ENCODE measurements around the gene GDI1.

The GDI1 gene

DNA sequence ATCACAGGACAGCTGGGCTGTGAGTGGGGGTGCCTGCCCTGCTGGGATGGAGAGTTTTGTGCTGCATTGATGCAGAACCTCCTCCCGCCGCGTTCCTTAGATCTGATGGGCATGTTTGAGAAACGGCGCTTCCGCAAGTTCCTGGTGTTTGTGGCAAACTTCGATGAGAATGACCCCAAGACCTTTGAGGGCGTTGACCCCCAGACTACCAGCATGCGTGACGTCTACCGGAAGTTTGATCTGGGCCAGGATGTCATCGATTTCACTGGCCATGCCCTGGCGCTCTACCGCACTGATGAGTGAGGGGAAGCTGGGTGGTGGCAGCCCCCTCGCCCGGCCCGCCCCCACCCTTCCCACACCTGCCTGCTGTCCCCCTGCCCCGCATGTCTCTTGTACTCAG, 2.9 kb downstream of the GDI1 start:
- DNase-seq = no peak

DNA sequence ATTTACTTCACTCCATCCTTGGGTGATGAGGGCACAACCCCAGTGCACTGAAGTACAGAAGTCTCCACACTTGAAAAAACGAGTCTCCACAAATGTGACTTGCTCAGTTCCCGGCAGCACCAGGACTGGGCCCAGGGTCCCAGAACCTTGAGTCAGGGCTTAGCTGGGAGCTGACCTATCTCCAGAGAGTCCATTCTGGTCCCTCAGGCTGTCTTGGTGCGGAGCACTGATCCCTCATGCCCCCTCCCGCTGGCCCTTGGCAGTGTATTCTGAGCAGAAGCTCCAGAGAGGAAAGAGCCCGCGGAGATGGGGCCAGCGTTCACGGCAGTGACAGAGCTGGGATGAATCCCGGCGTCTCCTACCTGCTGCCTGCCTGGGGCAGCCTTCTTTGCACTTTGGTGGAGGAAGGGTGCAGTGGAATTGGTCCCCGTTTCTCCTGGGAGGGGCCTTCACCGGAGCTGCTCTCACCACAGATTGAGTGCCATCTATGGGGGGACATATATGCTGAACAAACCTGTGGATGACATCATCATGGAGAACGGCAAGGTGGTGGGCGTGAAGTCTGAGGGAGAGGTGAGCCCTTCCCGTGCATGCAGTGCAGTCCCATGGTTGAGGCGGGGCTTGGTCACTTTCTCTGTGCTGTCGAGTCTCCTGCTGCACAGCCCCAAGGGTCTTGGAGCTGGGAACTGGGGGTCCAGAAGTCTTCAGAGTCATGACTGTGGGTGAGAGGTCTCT, 3.8 kb downstream of the GDI1 start:
- no peak for DNase-seq

DNA sequence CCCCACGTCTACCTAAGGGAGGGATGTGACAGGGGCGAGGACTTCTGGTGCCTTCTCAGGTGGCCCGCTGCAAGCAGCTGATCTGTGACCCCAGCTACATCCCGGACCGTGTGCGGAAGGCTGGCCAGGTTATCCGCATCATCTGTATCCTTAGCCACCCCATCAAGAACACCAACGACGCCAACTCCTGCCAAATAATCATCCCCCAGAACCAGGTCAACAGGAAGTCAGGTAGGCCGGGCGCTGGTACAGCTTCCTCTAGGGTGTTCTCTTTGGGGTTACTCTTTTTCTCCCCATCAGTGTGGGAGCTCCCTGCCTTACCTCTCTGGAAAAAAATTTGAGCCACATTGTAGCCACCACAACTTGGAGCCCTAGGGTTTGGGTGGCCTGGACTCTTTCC, 4.6 kb downstream of the GDI1 start:
- no peak for DNase-seq

DNA sequence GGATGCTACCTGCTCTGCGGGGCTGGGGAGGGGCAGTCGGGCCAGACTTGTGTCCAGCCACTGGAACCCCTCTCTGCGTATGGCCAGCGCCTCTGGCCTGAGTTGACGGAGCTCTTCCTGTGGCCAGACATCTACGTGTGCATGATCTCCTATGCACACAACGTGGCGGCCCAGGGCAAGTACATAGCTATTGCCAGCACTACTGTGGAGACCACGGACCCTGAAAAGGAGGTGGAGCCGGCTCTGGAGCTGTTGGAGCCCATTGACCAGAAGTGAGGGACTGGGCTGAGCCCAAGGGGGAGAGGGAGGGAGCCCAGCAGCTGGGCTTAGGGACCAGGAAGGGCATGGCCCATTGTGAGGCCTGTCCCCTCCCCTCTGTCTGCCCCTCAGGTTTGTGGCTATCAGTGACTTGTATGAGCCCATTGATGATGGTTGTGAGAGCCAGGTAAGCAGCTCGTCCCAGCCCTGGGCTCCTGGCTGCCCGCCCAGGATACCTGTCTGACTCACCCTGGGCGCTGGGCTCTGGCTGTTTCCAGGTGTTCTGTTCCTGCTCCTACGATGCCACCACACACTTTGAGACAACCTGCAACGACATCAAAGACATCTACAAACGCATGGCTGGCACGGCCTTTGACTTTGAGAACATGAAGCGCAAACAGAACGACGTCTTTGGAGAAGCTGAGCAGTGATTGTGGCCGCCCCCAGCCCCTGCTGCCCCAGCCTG, 5.2 kb downstream of the GDI1 start:
- DNase-seq = no peak

DNA sequence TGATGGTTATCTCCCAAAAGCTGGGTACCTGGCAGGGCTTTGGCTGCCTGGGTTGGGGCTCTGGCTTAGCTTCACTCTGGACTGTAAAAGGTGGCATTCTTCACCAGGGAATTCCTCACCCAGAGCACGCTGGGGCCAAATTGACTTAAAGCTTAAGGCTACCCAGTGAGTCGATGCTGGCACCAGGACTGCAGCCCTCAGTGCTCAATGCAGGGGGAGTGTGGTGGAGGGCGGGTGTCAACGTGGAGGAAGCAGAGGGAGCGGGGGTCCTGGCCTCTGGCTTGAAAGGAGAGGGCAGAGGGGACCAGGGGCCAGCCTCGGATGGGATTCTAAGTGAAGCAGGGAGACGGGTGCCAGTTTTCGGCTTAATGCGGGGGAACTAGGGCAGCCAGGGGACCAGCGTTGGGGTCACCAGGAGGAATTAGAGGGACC, 6.5 kb downstream of the GDI1 start:
- no peak for DNase-seq

DNA sequence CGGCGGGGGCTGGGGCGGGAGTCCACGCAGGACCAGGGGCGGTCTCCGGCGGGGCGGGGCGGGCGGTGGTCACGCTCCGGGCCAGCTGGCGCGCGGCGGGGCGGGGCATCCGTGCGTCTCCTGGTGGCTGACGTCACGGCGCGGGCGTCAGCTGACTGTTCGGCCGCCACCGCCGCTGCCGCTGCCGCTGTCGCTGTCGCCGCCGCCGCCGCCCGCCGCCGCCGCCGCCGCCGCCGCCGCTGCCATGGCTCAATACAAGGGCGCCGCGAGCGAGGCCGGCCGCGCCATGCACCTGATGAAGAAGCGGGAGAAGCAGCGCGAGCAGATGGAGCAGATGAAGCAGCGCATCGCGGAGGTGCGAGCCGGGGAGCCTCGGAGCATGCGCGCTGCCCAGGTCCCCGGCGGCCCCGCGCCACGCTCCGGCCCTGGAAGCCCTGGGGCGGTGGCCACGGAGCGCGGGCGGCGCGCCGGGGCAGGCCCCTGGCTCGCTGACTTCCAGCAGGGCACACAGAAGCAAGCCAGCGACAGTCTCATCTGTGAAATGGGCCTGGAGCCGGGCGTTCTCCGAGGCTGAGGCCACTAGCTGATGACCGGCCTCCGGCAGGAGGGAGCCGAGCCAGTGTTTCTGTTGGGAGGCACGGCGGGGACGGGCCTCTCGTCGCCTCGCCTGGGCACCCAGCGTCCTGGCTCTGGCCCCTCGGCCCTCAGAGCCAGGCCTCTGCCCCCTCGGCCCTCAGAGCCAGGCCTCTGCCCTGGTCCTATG, 7.2 kb downstream of the GDI1 start, which contains the start of gene FAM50A:
Gene FAM50A, plus strand, starts transcription at position 150 of the 763 bp plus-strand sequence. Its CDS starts 95 bp downstream, at position 245.
- DNase-seq = no peak

DNA sequence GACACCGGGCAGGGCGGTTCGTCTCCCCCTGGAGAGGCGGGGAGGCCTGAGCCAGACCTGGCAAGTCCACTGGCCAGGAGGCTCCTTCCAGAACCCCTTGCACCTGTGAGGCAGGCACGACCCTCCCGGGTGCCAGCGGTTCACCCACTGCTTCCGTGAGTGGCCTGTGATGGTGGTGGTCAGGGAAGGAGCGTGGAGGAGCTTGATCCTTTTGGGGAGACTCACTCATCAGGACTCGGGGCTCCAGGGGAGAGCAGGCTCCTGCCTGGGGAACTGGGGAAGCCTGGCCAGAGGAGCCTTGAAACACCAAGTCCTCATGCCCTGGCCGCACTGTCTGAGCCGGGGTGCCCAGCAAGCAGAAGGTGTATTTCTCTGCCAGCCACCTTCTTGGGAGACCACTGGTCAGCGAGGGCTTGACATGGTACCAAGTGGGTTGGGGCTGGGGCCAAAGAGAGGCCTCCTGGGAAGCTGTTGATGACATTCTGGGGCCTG, 7.8 kb downstream of the GDI1 start:
- DNase-seq = no peak

DNA sequence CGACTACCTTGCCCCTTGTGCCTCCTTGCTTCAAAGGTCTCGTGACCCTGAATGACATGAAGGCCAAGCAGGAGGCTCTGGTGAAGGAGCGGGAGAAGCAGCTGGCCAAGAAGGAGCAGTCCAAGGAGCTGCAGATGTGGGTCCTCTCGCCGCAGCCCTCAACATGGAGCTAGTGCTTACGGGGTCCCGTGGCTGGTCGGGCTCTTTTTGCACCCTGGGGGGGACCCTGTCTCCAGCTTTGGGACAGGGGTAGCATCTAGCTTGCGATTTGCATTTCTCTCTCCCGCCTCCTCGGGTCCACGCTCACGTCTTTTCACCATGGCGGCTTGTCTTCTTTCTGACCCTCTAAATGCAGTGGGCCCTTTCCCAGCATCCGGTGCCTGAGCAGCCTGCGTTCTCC, 8.8 kb downstream of the GDI1 start:
- DNase-seq = no peak

DNA sequence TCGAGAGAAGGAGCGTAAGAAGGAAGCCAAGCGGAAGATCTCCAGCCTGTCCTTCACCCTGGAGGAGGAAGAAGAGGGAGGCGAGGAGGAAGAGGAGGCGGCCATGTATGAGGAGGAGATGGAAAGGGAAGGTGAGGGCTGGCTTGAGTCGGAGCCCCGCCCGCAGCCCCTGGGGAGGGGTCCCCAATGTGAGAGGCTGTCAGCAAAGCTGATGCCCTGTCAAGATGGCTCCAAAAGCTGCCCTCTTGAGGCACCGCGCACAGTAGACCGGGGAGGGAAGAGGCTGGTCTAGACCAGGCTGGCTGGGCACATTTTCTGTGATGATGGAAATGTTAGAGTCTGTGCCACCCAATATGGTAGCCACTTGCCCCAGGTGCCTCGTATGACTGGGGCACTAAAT, 9.5 kb downstream of the GDI1 start:
- no peak for DNase-seq

DNA sequence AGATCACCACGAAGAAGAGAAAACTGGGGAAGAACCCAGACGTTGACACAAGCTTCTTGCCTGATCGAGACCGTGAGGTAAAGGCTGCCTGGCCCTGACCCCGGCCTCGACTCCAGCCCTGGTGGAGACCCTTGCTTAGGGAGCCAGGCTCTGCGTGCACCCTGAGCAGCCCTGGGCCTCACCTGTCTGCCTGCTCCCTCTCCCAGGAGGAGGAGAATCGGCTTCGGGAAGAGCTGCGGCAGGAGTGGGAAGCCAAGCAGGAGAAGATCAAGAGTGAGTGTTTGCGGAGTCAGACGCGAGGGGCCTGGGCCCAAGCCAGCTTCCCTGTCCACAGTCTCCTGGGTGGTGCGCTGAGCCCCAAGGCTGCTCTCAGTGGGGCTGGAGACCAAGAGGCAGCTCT, 11.5 kb downstream of the GDI1 start:
- no peak for DNase-seq

DNA sequence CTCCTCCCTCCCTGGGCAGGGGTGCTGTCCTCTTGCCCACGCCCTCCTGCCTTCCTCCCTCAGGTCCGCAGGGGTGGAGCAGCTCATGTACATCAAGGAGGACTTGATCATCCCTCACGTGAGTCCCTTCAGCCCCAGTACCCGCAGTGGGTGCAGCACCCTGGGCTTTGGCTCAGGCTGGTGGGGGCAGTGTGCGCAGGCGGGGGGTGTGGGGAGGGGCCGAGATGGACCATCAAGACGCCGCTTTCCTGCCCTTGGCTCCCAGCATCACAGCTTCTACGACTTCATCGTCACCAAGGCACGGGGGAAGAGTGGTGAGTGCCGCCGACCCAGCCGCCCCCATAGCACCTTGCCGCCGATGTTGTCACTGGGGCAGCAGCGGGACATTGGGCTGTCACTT, 12.7 kb downstream of the GDI1 start:
- no peak for DNase-seq

DNA sequence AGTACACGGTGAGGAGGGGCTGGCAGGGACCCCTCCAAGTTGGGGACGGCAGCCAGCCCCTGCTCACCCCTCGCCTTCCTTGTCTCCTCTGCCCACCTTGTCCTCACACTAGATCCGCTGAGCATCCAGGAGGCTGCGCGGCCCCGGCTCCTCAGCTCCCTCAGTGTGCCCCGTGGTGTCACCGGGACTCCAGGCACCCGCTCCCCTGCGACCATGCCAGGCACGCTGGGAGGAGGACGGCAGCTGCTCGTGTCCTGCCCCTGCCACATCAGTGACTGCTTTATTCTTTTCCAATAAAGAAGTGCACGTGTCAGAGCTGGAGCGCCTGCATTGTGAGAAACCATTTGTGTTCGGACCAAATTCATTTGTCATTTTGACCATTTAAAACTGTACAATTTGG, 13.4 kb downstream of the GDI1 start:
- no peak for DNase-seq

DNA sequence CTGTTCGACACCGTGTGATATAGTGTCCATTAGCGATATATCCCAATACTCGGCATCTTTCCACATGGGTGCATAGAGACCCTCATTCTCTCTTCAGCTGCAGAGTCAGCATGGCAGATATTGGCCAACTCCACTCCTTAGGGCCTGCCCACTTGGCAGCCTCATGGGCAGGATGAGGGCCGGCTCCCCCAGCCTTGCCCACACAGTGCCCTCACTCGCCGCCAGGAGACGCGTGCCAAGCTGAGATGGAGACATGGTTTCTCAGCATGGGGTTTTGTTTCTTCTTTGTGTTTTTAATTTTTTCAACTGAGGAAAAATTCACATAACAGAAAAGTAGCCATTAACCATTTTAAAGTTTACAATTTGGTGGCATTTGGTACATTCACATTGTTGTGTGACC, 15.9 kb downstream of the GDI1 start:
- no peak for DNase-seq

DNA sequence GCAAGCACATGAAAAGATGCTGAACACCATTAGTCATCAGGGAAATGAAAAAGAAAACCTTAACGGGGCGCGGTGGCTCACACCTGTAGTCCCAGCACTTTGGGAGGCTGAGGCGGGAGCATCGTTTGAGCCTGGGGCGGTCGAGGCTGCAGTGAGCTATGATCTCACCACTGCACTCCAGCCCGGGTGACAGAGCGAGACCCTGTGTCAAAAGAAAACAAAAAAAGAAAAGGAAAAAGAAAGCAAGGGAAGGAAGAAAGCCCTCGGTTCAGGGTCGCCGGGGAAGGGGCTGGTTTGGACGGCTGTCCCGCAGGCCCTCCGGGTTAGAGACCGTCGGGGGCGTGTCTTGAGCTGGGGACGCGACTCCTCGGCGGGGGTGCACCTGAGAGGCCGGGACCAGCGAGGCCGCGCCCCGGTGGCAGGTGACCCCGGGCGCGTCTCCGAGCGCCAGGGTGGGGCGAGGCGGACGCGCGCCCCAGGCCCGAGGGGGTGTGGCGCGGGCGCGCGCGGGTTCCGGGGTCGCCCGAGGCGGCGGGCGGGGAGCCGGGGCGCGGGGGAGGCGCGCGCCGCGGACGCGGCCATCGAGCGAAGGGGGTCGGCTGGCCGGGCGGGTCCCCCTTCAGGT, 20.6 kb downstream of the GDI1 start:
- no peak for DNase-seq

DNA sequence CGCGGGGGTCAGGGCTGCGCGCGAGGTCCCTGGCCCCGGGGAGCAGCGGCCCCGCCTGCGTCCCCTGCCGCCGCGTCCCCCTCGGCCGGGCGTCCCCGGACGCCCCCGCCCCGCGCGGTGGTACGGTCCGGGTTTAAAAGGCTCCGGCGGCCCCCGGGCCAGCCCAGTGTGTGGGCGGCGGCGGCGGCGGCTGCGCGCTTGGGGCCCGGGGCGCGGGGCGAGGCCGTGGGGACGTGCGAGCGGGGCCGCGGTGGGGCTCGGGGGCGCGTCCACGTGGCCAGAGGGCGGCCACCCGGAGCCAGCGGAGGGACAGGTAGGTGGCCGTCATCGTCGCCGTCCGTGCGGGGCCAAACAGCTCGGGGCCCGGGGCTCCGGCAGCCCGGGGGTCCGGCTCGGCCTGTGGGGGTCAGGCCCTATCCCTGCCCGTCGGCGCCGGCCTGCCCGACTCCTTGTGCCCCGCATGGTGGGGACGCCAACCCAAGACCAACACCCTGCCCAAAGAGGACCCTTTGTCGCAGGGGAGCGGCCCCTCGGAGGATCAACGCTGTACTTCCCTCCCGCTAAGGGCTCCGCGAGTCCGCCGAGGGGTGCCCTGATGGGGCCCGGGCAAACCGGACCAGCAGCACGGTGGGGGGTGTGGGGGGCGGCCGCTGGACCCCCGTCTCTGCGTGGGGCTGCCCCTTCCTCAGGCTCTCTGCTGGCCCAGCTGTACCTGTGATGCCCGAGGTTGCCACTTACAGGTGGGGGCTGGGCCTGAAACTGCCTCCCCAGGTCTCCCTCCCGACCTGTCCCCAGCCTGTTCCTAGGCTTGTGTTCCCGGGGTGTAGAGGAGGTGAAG, 21.4 kb downstream of the GDI1 start, which contains the start of gene PLXNA3:
Gene PLXNA3, plus strand, starts transcription at position 166 of the 838 bp plus-strand sequence. CDS start 1,903 bp downstream, outside the sequence.
- DNase-seq = no peak

DNA sequence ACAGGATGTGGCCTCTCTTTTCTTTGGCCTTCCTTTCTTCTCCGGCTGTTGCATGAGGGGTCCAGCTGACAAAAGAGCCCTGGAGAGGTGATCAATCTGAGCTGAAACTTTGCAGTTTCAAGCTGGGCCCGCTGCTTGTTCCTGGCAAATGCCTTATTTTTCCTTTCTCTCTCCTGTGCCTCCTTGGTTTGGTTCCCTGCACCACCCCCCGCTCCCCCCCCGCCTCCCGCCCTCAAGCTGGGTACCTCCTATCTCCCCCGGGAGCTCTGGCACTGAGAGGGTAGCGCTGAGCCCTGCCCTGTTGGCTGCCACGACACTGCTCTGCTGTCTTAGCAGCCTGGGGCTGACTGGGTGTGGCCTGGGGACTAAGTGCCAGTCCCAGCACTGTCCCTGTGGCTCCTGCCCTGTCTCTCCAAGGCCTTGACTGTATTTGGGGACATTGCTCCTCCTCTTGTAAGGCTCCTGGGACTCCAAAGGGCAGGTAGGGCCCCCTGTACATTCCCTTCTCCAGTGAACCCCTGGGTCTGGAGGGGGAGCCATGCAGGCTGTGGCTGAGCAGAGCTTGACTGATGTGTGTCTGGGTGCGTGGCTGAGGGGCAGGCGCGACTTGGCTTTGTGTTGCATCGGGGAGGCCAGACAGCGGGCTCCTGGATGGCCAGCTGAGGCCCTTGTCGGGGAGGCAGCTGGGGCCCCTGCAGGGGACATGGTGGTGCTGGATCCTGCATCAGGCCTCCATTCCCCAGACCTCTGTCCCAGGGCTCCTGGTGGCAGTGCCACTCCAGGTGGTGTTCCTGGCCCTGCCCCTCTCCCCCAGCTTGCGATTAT, 22.2 kb downstream of the GDI1 start:
- no peak for DNase-seq

DNA sequence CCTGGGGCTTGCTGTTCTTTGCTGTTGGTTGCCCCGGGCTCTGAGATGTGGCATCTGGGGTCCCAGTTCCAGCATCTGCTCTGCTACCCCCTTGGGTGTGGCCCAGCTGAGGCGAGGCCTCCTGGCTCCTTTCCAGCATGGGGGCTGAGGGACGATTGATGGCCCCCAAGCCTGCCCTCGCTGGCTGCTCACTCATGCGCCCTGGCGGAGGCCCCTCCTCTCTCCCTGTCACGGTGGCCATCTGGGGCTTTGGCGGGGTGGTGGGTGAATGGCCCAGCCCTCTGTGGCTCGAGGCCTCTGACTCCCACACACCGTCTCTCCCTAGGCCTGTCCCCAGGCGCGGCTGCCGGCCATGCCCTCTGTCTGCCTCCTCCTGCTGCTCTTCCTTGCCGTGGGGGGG, 22.9 kb downstream of the GDI1 start:
- DNase-seq = no peak

DNA sequence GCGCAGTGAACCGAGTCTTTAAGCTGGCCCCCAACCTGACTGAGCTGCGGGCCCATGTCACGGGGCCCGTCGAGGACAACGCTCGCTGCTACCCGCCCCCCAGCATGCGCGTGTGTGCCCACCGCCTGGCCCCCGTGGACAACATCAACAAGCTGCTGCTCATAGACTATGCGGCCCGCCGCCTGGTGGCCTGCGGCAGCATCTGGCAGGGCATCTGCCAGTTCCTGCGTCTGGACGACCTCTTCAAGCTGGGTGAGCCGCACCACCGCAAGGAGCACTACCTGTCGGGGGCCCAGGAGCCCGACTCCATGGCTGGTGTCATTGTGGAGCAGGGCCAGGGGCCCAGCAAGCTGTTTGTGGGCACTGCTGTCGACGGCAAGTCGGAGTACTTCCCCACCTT, 23.4 kb downstream of the GDI1 start:
- no peak for DNase-seq

DNA sequence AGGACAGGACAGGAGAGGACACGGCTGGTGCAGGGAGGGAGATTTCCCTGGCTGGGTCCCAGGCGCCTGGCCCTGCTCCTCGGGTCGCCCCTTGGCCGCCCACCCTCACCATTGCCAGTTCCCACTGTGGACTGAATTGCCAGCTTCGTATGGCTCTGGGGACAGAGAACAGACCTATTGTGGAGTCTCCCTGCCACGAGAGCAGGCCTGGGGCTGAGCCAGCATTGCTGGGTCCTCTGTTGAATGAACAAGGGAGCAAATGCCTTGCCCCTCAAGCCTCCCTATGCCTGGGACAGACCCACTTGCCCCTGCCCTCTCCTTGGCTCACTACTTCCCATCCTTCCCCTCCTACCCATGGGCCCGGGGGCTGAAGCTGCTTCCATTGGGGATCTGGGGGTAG, 25.4 kb downstream of the GDI1 start:
- no peak for DNase-seq

DNA sequence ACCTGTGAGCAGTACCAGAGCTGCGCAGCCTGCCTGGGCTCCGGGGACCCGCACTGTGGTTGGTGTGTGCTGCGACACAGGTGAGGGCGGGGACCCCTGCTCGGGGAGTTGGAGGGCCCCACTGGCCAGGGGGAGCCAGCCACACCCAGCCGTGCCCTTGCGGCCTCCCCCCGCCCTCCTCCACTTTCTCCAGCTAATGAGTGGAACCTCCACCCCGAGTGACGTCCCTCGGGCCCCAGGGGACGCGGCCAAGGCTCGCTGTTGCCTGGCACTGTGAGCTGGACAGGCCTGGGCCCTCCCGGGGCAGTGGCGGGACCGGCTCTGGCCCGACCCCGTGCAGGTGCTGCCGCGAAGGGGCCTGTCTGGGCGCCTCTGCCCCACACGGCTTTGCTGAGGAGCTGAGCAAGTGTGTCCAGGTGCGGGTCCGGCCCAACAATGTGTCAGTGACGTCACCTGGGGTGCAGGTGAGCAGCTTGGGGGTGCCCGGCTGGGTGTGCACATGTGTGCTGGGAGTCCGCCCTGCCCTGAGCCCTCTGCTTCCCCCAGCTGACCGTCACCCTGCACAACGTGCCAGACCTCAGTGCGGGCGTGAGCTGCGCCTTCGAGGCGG, 26.8 kb downstream of the GDI1 start:
- no peak for DNase-seq
